A549 (cell line): ENCODE data around the gene ANO3. TPM values are rescaled to one million over a fixed set of nuclear protein-coding genes. Genes with fewer than 3 reads are reported as not detected.

Experiments
- ATAC-seq, 2 experiments: fragments of 200-7000 bp in 1 of 2; fragments of >200 bp in 1 of 2; cut with Nextera tagmentation in 1 of 2; cut with Tn5 transposase in 1 of 2; 3 replicates each; pipeline versions ENCODE4 v1.8.0 to v1.9.1; 2018 to 2020; ENCODE audit warnings: mild to moderate bottlenecking in 1 of 2, moderate library complexity in 1 of 2
- CTCF ChIA-PET: fragments of 300-600 bp; sonication (Branson Sonifier 250); formaldehyde crosslinking; extraction: SDS; loops from one replicate; lab custom pipeline; 2021; ENCODE audit warnings: antibody characterized with exemption, inconsistent platforms; lab: Yijun Ruan, JAX
- POLR2A ChIA-PET: fragments of 350-600 bp; formaldehyde crosslinking; extraction: SDS; loops from one replicate; lab custom pipeline; 2021; ENCODE audit warnings: antibody characterized with exemption, inconsistent platforms; lab: Yijun Ruan, JAX
- DNase-seq, 2 experiments: peaks; one replicate each; pipeline versions ENCODE4 v3.0.0 to v3.0.0-alpha.2; 2011 to 2016; ENCODE audit warnings: low read depth in 1 of 2, low spot score in 1 of 2
- FAIRE-seq: peaks from 2 replicates; lab custom pipeline; 2011; peaks lifted over from hg19 to GRCh38; lab: Jason Lieb, UNC
- H3K27ac ChIP-seq, 2 experiments: fragments of >200 bp; sonication (Bioruptor Twin); formaldehyde crosslinking; 3 replicates each; pipeline ENCODE4 v1.5.1; 2016 to 2017
- H3K4me1 ChIP-seq: fragments of >200 bp; sonication (Bioruptor Twin); formaldehyde crosslinking; 3 replicates; pipeline ENCODE4 v1.6.1; 2016
- H3K4me2 ChIP-seq: fragments of >200 bp; sonication (Bioruptor Twin); formaldehyde crosslinking; 3 replicates; pipeline ENCODE4 v1.6.1; 2016
- H3K4me3 ChIP-seq: fragments of >200 bp; sonication (Bioruptor Twin); formaldehyde crosslinking; 3 replicates; pipeline ENCODE4 v1.5.1; 2016
- H3K9me3 ChIP-seq: fragments of >200 bp; sonication (Bioruptor Twin); formaldehyde crosslinking; 3 replicates; pipeline ENCODE4 v1.6.1; 2016
- CBX8 ChIP-seq: fragments of 200-600 bp; sonication (generic); IDR thresholded peaks from 2 replicates; pipeline ENCODE4 v1.6.1; 2016
- CEBPB ChIP-seq, 2 experiments: fragments of >200 bp in 1 of 2; sonication (Bioruptor Twin) in 1 of 2; formaldehyde crosslinking in 1 of 2; IDR thresholded peaks; 2 replicates each; pipeline ENCODE4 v1.6.1; 2012 to 2016
- CHD2 ChIP-seq: fragments of 150-350 bp; IDR thresholded peaks from 2 replicates; pipeline ENCODE4 v1.6.1; 2014; ENCODE audit warnings: low read length; ENCODE audit not compliant: partially characterized antibody
- E2F6 ChIP-seq: IDR thresholded peaks from 2 replicates; pipeline ENCODE4 v1.6.1; 2012; ENCODE audit warnings: low read depth, borderline replicate concordance
- EHF ChIP-seq: fragments of 250-450 bp; sonication (Bioruptor Pico); IDR thresholded peaks from 2 replicates; pipeline ENCODE4 v1.5.0; 2020; ENCODE audit warnings: mild to moderate bottlenecking
- EHMT2 ChIP-seq: fragments of 200-600 bp; sonication (generic); IDR thresholded peaks from 2 replicates; pipeline ENCODE4 v1.6.1; 2016; ENCODE audit warnings: antibody characterized with exemption, low read depth, mild to moderate bottlenecking, moderate library complexity
- EP300 ChIP-seq, 2 experiments: fragments of >200 bp; sonication (Bioruptor Twin); formaldehyde crosslinking; IDR thresholded peaks; 2 replicates in 1 of 2; 3 replicates in 1 of 2; pipeline ENCODE4 v1.6.1; 2016 to 2017
- FOSL2 ChIP-seq, 2 experiments: fragments of 450-650 bp in 1 of 2; fragments of >200 bp in 1 of 2; sonication (Bioruptor Twin) in 1 of 2; formaldehyde crosslinking; IDR thresholded peaks; 2 replicates each; pipeline versions ENCODE4 v1.5.0 to v1.6.1; 2016 to 2020; ENCODE audit warnings: mild to moderate bottlenecking in 1 of 2, moderate library complexity in 1 of 2
- FOXS1 ChIP-seq: fragments of 250-450 bp; sonication (Bioruptor Pico); IDR thresholded peaks from 2 replicates; pipeline ENCODE4 v1.5.0; 2020; ENCODE audit warnings: mild to moderate bottlenecking, moderate library complexity
- HEYL ChIP-seq: fragments of 250-450 bp; sonication (Bioruptor Pico); IDR thresholded peaks from 2 replicates; pipeline ENCODE4 v1.8.0; 2021; ENCODE audit warnings: mild to moderate bottlenecking, moderate library complexity
- HOXB5 ChIP-seq: fragments of 250-450 bp; sonication (Bioruptor Pico); IDR thresholded peaks from 2 replicates; pipeline ENCODE4 v1.5.0; 2020; ENCODE audit warnings: mild to moderate bottlenecking, moderate library complexity
- KDM5A ChIP-seq: fragments of 200-600 bp; sonication (generic); IDR thresholded peaks from 2 replicates; pipeline ENCODE4 v1.6.1; 2016; ENCODE audit warnings: antibody characterized with exemption, mild to moderate bottlenecking
- MAFK ChIP-seq: fragments of 450-650 bp; IDR thresholded peaks from 2 replicates; pipeline ENCODE4 v1.6.1; 2014; ENCODE audit not compliant: partially characterized antibody
- MAX ChIP-seq: IDR thresholded peaks from 2 replicates; pipeline ENCODE4 v1.6.1; 2012
- MYC ChIP-seq: IDR thresholded peaks from 2 replicates; pipeline ENCODE4 v1.6.1; 2012; ENCODE audit warnings: mild to moderate bottlenecking, inconsistent platforms, low read length, improper control_type of control experiment, borderline replicate concordance
- NR3C1 ChIP-seq: fragments of >200 bp; sonication (Bioruptor Twin); formaldehyde crosslinking; IDR thresholded peaks from 3 replicates; pipeline ENCODE4 v1.6.1; 2017
- PHF8 ChIP-seq: fragments of 200-600 bp; sonication (generic); IDR thresholded peaks from 2 replicates; pipeline ENCODE4 v1.6.1; 2016; ENCODE audit warnings: low read depth, mild to moderate bottlenecking, antibody characterized with exemption, moderate library complexity, borderline replicate concordance
- RFX5 ChIP-seq: fragments of 450-650 bp; IDR thresholded peaks from 2 replicates; pipeline ENCODE4 v1.7.1; 2014; ENCODE audit warnings: antibody characterized with exemption, mild to moderate bottlenecking, moderate library complexity
- ZC3H11A ChIP-seq: fragments of 450-650 bp; IDR thresholded peaks from 2 replicates; pipeline ENCODE4 v1.6.1; 2014; ENCODE audit warnings: antibody characterized with exemption, mild to moderate bottlenecking
- ZNF302 ChIP-seq: fragments of 250-450 bp; sonication (Bioruptor Pico); IDR thresholded peaks from 2 replicates; pipeline ENCODE4 v1.9.0; 2021; ENCODE audit warnings: inconsistent platforms, mild to moderate bottlenecking, moderate library complexity
- WGBS: methylation state at CpG from one replicate; pipeline ENCODE4 v1.1.6; 2017; ENCODE audit errors: missing lambda C conversion rate; 5-methylcytosine and 5-hydroxymethylcytosine counted together
- polyA plus RNA-seq, 4 experiments: library from polyadenylated mRNA; depleted of rRNA in 3 of 4; stranded (reverse); fragments of >200 nt; fragmentation: RNase III in 1 of 4; extraction: RNeasy Plus Mini Kit Qiagen cat#74134 plus additional on column Dnase treatment in 1 of 4; gene quantifications; 2 replicates in 3 of 4; 3 replicates in 1 of 4; pipeline ENCODE4 v1.2.3, GENCODE V29; 2011 to 2017
- TF ChIP-seq, protein P1 (sequence below): fragments of 250-450 bp; sonication (Bioruptor Pico); IDR thresholded peaks from 2 replicates; pipeline ENCODE4 v1.5.0; 2020; ENCODE audit warnings: low read depth, mild to moderate bottlenecking, moderate library complexity

ANO3 gene
- polyA plus RNA-seq, 2 of the 4 experiments (the other 2 are of a cell fraction): not detected

- TF ChIP-seq RFX5: no peak
- TF ChIP-seq EHF: no peak
- no peak for TF ChIP-seq KDM5A
- no peak for TF ChIP-seq ZC3H11A
- no peak for TF ChIP-seq FOXS1 (CRISPR knock-in tag)
- TF ChIP-seq, protein P1, sequence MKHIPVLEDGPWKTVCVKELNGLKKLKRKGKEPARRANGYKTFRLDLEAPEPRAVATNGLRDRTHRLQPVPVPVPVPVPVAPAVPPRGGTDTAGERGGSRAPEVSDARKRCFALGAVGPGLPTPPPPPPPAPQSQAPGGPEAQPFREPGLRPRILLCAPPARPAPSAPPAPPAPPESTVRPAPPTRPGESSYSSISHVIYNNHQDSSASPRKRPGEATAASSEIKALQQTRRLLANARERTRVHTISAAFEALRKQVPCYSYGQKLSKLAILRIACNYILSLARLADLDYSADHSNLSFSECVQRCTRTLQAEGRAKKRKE (CRISPR knock-in tag): no peak
- no peak for TF ChIP-seq NR3C1
Measured at GRCh38 chr11:26700574-26701235, 368.8 kb downstream of the ANO3 start (continued).

- Histone ChIP-seq H3K4me3 (no peak overlapping the region), H3K4me2 (no peak overlapping the region), H3K9me3 (no peaks in the 10 kb centered on the region), H3K4me1 (no peaks in the 10 kb centered on the region), H3K27ac (no peak overlapping the region)
- no peak for ATAC-seq
- CTCF ChIA-PET: no interaction called here
- POLR2A ChIA-PET: no interaction called here
- FAIRE-seq: no peak
- no peak for DNase-seq
- no peak for TF ChIP-seq CEBPB (IDR thresholded peaks at IDR 0.05)
- no peak for TF ChIP-seq NR3C1
- TF ChIP-seq MAX: no peak
- no peak for TF ChIP-seq ZNF302 (CRISPR knock-in tag)
- no peak for TF ChIP-seq EP300 (IDR thresholded peaks at IDR 0.05)
Measured at GRCh38 chr11:26702406-26702805, 370.5 kb downstream of the ANO3 start.

DNA sequence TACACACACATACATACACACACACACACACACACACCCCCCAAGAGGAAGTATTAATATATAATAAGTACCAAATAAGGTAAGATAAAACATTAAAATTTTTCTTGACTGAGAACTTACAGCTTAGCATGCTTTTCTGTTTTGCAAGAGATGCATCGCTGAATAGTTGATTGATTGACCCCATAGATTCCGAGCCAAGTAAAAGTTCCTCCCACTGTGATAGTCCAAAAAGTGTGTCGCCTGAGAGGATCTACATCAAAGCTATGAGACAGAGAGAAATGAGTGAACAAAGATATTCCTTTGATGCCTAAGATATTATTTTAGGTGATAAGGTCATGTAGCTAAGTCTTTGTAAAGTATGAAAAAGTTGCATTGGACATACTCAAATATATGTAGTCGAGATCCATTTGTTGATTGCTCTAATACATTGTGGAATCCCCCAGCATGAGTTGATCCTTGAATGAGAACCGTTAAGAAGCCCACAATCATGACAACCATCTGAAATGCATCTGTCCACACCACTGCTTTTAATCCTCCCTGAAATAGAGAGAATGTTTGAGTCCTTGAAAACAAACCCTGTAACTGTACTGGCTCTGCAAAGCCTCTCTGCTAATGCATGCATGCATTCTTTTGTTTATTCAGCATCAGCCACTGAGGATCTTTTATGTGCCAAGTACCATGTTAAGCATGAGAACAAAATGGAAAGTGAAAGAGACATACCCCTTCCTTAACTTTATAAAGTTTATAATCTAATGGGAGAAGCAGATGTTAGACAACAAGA, 371.7 kb downstream of the ANO3 start:
- H3K4me2 ChIP-seq: no peak overlapping the region
- CTCF ChIA-PET: interaction anchor here (0.6 kb wide), 1 partner anchor 21 kb away, joined by 3 read pairs; no protein-coding TSS in a partner anchor
- H3K4me1 ChIP-seq: no peaks in the 10 kb centered on the region
- WGBS: 21% methylated on average over 5 of the region's 5 CpGs
- H3K9me3 ChIP-seq: no peaks in the 10 kb centered on the region
- no peak for DNase-seq
- no peak overlapping the region for H3K4me3 ChIP-seq
- no peak for FAIRE-seq
- H3K27ac ChIP-seq: no peak overlapping the region
- no peak for ATAC-seq
- TF ChIP-seq FOXS1 (CRISPR knock-in tag): no peak
- no peak for TF ChIP-seq HOXB5 (CRISPR knock-in tag)
- TF ChIP-seq MYC: no peak
- TF ChIP-seq E2F6: no peak
- TF ChIP-seq CEBPB (IDR thresholded peaks at IDR 0.05): no peak
- no peak for TF ChIP-seq EHMT2
- TF ChIP-seq PHF8: no peak
- TF ChIP-seq EP300 (IDR thresholded peaks at IDR 0.05): no peak
- TF ChIP-seq CBX8: no peak
- no peak for TF ChIP-seq MAFK
- TF ChIP-seq FOSL2 (IDR thresholded peaks at IDR 0.05): no peak
- TF ChIP-seq FOSL2 (CRISPR knock-in tag; IDR thresholded peaks at IDR 0.05): no peak
- TF ChIP-seq HEYL (CRISPR knock-in tag): no peak
- TF ChIP-seq CHD2: no peak
- TF ChIP-seq RFX5: no peak
- TF ChIP-seq, all 56 proteins: peak for 0
- POLR2A ChIA-PET: no interaction called here
